ENCODE measurements around the gene METTL1.

GRCh38 chr12:57797933-57798332 lies 26.0 kb upstream of the METTL1 start:
- no peak for TF ChIP-seq POLR2A (IDR thresholded peaks at IDR 0.05; ENCODE audit: low read depth, low read length)
- TF ChIP-seq SPI1 (IDR thresholded peaks at IDR 0.05; ENCODE audit: low read depth, low read length): no peak
- no peak for TF ChIP-seq TAF1 (IDR thresholded peaks at IDR 0.05; ENCODE audit: low read depth, low read length)
- TF ChIP-seq POLR2AphosphoS5 (IDR thresholded peaks at IDR 0.05; ENCODE audit: low read depth, low read length): no peak
